ENCODE measurements around the gene UBAP1.
"Not testable (repeated sequence)": the region's sequence is repeated elsewhere in the genome, so short reads cannot be mapped to it uniquely, and the experiment has no call there.

UBAP1 gene

GRCh38 chr9:34178436-34179212 lies at the start of gene UBAP1:
TSS of gene UBAP1 (plus strand) at chr9:34179043. CDS start at chr9:34220915, 41,872 bp downstream.
- peak; percentile 98 for DNase-seq

GRCh38 chr9:34131571-34131970 lies 47.3 kb upstream of the UBAP1 start:
- DNase-seq: no peak

- DNase-seq: no peak
These were observed 45.4 kb upstream of the UBAP1 start for GRCh38 chr9:34133436-34133949.

GRCh38 chr9:34134521-34134920 lies 44.3 kb upstream of the UBAP1 start:
- DNase-seq: no peak

- DNase-seq: not testable (repeated sequence)
These were observed 40.2 kb upstream of the UBAP1 start for GRCh38 chr9:34138644-34139043.

- DNase-seq: peak; percentile 34
These were observed 39.2 kb upstream of the UBAP1 start for GRCh38 chr9:34139477-34140146.

GRCh38 chr9:34140853-34141252 lies 38.0 kb upstream of the UBAP1 start:
- no peak for DNase-seq

- no peak for DNase-seq
These were observed 35.7 kb upstream of the UBAP1 start for GRCh38 chr9:34143116-34143515.

GRCh38 chr9:34145165-34145564 lies 33.7 kb upstream of the UBAP1 start:
- DNase-seq: no peak

GRCh38 chr9:34151398-34151797 lies 27.4 kb upstream of the UBAP1 start:
- DNase-seq: no peak

- no peak for DNase-seq
These were observed 24.8 kb upstream of the UBAP1 start for GRCh38 chr9:34154057-34154456.

- DNase-seq: no peak
These were observed 21.5 kb upstream of the UBAP1 start for GRCh38 chr9:34157318-34157717.

- no peak for DNase-seq
These were observed 20.9 kb upstream of the UBAP1 start for GRCh38 chr9:34157898-34158297.

- DNase-seq: no peak
These were observed 20.4 kb upstream of the UBAP1 start for GRCh38 chr9:34158362-34158869.

GRCh38 chr9:34163434-34163833 lies 15.4 kb upstream of the UBAP1 start:
- no peak for DNase-seq

- DNase-seq: no peak
These were observed 9.7 kb upstream of the UBAP1 start for GRCh38 chr9:34169125-34169524.

GRCh38 chr9:34170237-34170991 lies 8.4 kb upstream of the UBAP1 start:
- no peak for DNase-seq

- no peak for DNase-seq
These were observed 6.9 kb upstream of the UBAP1 start for GRCh38 chr9:34171753-34172535.

- DNase-seq: no peak
These were observed 2.8 kb upstream of the UBAP1 start for GRCh38 chr9:34176089-34176488.

GRCh38 chr9:34177593-34178435 lies 1.0 kb upstream of the UBAP1 start:
- no peak for DNase-seq

All from NCI-H1092 treated with DMSO at 0.1 percent for 48 hours (cell line).